NCI-H345 treated with DMSO at 0.1 percent for 48 hours (cell line): ENCODE results near the gene CSGALNACT2.
A peak's percentile ranks its signal among the peaks of the same experiment; 100 is the strongest.

Source experiments
- DNase-seq: peaks from one replicate; lab custom pipeline; 2025; ENCODE audit not compliant: unreplicated experiment; lab: John Stamatoyannopoulos, UW

The CSGALNACT2 gene

GRCh38 chr10:43200538-43201390 lies 62.5 kb downstream of the CSGALNACT2 start:
- DNase-seq = no peak

DNA sequence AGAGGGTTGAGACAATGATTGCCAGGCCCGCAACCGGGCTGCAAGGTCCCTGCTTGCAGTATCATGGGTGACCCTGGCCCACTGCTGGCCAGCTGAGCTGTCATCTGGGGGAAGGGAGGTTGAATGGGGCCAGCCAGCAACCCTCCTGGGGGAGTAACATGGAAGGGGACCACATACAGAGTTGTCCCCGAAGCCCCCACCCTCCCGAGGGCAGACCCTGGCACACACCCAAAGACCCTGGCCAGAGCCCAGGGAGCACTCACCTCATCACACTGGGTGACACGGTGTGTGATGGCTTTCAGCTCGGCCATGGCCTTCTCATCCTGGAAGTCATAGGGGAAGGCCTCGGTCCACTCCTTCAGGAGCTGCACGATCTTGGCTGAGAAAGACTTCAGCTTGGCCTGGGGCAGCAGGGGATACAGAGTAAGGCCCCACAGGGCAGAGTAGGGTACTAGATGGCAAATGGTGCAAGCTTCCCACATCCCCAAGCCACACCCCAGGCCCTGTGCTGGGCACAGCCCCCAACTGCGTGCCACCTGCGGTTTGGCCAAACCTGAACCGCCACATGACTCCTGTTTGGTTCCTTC lies 63.4 kb downstream of the CSGALNACT2 start:
- no peak for DNase-seq

GRCh38 chr10:43202224-43202656 lies 64.0 kb downstream of the CSGALNACT2 start:
- DNase-seq = no peak

- DNase-seq = no peak
Measured at GRCh38 chr10:43202657-43203447, 64.6 kb downstream of the CSGALNACT2 start.

- peak; percentile 23 for DNase-seq
Measured at GRCh38 chr10:43203448-43204041, 65.3 kb downstream of the CSGALNACT2 start.

DNA sequence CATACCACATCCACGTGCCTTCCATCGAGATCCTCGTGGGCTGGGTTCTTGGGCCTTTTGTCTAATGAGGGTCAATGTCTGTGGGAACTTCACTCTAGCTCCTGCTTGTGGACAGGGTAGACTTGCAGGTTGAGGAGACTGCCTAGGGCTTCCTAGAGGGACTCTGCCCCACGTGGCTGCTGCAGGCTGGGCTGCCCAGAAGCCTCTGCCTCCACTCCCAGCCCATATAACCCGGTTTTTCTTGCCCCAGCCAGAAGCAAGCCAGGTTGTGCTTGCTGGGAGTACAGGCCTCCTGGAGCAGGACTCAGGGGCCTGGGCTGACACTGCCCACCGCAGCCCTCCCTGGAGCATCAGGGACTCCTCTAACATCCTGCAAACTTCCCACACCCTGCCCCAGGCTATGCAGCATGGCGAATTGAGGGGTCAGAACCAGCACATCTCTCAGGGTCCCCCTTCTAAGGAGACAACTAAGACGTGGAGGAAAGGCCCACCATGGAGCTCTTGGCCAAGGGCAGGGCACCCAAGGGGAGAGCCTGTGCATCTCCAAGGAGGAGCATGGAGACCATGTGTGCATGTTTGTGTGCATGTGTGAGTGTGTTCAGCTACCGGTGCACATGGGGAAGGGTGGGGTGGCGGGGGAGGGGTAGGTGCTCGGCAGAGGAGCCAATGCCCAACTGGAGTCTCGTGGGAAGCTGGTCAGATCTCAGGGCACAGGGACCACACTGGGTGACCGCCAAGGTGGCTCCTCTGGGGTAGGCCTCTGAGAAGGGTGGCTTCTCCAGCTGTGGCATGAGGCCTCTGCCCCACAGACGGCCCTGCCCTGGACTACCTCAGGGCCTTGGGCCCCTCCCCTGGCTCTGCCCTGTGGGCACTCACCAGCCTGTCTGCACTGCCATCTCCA lies 66.0 kb downstream of the CSGALNACT2 start:
- no peak for DNase-seq

DNA sequence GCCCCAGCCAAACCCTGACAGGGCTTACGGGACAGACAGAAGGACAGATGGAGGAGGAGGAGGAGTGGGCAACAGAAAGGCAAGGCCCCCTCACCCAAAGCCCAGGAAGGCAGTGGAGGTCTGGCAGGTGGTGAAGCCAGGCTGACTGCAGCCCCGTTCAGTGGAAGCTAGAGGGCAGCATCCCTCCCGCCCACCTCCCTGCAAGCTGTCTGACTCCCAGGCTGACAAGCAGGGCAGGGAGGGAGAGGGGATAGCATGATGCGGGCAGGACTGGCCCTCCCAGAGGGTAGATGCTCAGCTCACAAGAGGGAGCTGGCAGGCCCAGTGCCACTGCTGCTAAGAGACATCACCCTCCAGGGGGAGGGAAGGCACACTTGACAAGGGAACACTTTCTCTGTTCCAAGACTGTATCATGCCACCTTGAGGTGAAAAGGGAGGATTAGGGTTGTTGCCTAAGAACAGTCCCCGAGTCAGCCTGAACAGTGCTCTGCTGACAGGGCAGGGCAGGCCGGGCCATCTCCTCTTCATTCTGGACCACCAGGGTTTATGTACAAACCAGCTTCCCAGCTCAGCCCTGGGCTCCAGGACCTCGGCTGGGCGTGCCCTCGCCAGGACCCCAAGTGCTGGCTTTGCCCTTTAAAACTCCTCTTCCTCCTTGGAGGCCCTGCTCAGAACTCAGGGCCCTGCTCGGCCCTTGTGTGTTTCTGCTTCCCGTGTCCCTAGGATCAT lies 66.9 kb downstream of the CSGALNACT2 start:
- DNase-seq = peak; percentile 43

DNA sequence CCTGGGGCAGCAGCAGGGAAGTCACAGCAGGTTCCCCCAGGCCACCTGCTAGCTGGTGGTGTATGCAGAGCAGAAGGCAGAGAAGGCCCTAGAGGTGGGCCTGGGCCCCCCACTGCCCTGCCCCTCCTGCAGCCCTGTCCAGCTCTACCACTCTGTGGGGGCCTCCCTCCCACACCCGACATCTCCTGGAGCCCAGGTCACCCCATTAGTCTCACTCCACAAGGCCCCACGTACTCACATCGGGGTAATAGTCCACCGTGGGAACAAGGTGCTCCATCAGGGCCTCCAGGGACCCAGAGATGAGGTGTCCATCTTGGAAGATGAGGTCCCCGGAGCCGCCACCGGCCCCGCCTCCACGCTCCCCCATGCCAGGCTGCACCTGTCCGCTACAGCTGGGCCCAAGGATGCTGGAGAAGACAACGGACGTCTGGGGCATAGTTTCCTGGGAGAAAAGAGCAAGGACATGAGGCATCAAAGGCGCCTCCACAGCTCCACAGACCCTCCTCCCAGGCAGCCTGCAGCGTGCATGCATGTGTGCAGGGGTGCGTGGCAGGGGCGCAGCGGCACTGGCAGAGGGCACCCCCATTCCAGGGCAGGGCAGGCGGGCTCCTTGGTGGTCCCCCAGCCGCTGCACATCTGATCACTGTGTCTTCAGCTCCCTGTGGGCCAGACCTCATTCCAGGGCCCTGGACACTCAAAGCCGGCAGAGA lies 67.6 kb downstream of the CSGALNACT2 start:
- no peak for DNase-seq

- no peak for DNase-seq
Measured at GRCh38 chr10:43206391-43207235, 68.4 kb downstream of the CSGALNACT2 start.

DNA sequence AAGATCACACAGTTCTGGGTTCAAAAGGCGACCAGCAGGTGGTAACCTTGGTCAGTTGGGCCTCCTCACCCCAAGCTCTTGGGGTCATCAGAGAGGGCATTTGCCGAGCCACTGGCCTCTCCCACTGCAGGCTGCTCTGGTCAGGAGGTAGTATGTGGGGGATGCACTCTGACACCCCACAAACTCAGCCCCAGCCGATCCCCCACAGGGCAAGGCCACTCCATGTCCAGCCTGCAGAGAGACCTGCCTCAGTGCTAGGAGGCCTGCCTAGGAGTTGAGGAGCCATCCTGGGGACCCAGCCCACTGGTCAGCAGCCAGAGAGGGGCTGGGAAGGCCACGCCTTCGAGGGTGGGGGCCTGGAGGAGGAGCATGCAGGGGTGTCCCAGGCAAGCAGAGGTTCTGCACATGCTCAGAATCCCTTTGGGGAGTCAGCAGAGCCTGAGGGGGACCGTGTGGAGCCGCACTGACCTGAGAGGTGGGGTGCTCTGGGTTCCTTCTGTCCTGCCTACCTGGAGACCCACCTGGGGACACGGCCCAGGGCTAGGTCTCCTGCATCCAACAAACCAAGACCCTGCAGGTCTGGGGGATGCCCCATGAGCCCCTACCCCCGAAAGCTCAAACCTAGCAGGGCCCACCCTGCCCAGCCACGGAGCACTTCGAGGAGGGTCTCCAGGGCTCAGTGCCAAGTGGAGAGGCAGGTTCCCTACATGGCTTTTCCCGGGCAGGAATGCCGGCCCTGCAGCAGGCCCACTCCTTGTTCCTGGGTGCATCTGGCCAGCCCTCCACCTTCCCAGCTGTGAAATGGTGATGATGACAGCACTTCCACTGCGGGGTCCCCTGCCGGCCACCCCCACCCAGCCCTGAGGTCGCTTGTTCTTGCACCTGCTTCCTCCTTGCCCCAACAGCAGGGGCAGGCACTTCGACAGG lies 70.2 kb downstream of the CSGALNACT2 start:
- no peak for DNase-seq

DNA sequence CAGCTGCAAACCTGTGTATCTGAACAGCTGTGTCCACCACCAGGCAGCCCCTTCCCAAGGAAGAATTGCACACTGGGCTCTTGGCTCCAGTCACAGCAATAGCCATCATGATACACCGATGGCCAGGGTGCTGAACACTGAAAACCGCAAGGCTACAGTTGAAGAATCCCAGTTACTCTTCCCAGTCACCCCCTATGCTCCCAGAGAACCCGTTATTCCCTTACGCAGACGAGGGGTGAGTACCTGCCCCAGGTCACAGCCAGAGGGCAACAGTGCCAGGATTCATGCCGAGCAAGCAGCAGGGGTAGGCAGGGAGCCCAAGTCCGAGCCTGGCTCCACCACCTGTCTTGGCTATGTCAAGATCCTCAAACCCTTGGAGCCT lies 70.8 kb downstream of the CSGALNACT2 start:
- no peak for DNase-seq

GRCh38 chr10:43209651-43210141 lies 71.5 kb downstream of the CSGALNACT2 start:
- DNase-seq = no peak

DNA sequence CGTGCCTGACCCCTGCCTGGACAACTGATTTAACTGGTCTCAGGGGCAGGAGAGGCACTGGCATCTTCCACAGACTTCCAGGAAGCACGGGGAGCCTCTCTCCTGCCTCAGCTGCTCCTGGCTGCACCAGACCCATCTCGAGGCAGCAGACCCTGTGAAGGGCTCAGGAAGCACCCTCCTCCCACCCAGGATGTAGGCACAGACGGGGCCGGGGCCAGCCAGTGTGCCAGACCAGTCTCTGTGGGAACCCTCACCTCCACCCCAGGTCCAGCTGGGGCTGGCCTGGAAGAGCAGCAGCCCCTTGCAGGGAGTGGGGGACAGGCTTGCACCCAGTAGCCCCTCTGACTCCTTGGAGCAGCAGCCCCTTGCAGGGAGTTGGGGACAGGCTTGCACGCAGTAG lies 72.3 kb downstream of the CSGALNACT2 start:
- DNase-seq = no peak

- no peak for DNase-seq
Measured at GRCh38 chr10:43211030-43211429, 72.8 kb downstream of the CSGALNACT2 start.

- no peak for DNase-seq
Measured at GRCh38 chr10:43211431-43212042, 73.3 kb downstream of the CSGALNACT2 start.

DNA sequence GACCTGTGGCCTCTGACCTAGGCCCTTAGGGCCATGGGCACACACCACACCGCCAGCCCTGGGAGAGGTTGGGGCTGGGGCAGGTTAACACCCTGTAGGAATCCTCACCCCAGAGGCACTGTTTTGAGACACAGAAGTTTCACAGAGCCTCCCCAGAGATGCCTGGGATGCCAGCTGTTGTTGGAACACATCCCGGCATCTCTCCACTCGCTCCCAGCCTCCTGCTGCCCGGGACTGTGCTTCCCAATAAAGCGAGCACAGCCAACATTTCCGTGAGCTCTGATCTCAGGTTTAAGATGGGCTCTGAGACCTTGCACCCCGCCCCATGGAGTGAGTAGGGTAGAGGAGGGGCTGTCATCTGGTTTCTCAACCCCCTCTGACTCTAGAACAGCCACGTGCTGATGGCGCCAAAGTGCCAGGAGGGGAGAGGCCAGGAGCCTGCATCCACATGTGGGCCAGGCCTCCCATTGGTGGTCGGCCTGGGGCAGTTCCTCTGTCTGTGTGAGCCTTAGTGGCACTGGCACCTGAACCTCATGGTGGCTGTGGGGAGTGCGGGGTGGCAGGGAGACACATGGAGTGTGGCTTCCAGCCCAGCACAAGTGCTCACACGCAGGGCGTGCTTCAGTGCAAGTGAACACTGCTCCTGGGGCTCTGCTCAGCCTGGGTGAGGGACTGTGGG lies 73.9 kb downstream of the CSGALNACT2 start:
- DNase-seq = no peak
